WTC11 (cell line): ENCODE measurements around the gene ESRP2. TPM values are rescaled to one million over a fixed set of nuclear protein-coding genes. Genes with fewer than 3 reads are reported as not detected.

ENCODE experiments used
- ATAC-seq: fragments of 200-7000 bp; cut with Tn5 transposase; 2 replicates; pipeline ENCODE4 v1.10.0; 2021; ENCODE audit warnings: mild to moderate bottlenecking, moderate library complexity
- CTCF ChIA-PET: fragments of 300-600 bp; sonication (Branson Sonifier 250); formaldehyde crosslinking; loops from one replicate; lab custom pipeline; 2021; ENCODE audit warnings: antibody characterized with exemption; lab: Charles Lee
- POLR2A ChIA-PET: fragments of 350-600 bp; sonication (Branson Sonifier 250); formaldehyde crosslinking; loops from one replicate; lab custom pipeline; 2021; ENCODE audit warnings: antibody characterized with exemption; lab: Charles Lee
- DNase-seq: peaks from one replicate; pipeline ENCODE4 v3.0.0; 2021; ENCODE audit warnings: low spot score
- H3K27ac Mint-ChIP-seq: 2 replicates; pipeline ENCODE4 v1.8.0; 2021; ENCODE audit warnings: mixed read lengths
- H3K27me3 Mint-ChIP-seq: 2 replicates; pipeline ENCODE4 v1.8.0; 2021; ENCODE audit warnings: low read depth, mild to moderate bottlenecking, moderate library complexity, mixed read lengths
- H3K36me3 Mint-ChIP-seq: 2 replicates; pipeline ENCODE4 v1.8.0; 2021; ENCODE audit warnings: mixed read lengths
- H3K4me1 Mint-ChIP-seq: 2 replicates; pipeline ENCODE4 v1.8.0; 2022; ENCODE audit warnings: mixed read lengths
- H3K4me3 Mint-ChIP-seq: 2 replicates; pipeline ENCODE4 v1.8.0; 2021; ENCODE audit warnings: mild to moderate bottlenecking, moderate library complexity, mixed read lengths
- H3K9me3 Mint-ChIP-seq: 2 replicates; pipeline ENCODE4 v1.8.0; 2021; ENCODE audit warnings: mixed read lengths
- ETV6 ChIP-seq: sonication (generic); formaldehyde crosslinking; IDR thresholded peaks from 2 replicates; pipeline ENCODE4 v1.8.1; 2022; ENCODE audit warnings: mild to moderate bottlenecking, missing genetic modification reagents
- FOXP1 ChIP-seq: sonication (generic); formaldehyde crosslinking; IDR thresholded peaks from 2 replicates; pipeline ENCODE4 v1.8.0; 2022; ENCODE audit warnings: missing genetic modification reagents, mild to moderate bottlenecking, moderate library complexity, borderline replicate concordance
- FOXP4 ChIP-seq: sonication (generic); formaldehyde crosslinking; IDR thresholded peaks from 2 replicates; pipeline ENCODE4 v1.8.0; 2022; ENCODE audit warnings: mild to moderate bottlenecking, missing genetic modification reagents
- HMGA2 ChIP-seq: fragments of 250-450 bp; sonication (Bioruptor Pico); IDR thresholded peaks from 2 replicates; pipeline ENCODE4 v1.4.0; 2021; ENCODE audit warnings: mild to moderate bottlenecking, moderate library complexity
- JAZF1 ChIP-seq: fragments of 250-450 bp; sonication (Bioruptor Pico); IDR thresholded peaks from 2 replicates; pipeline ENCODE4 v1.9.0; 2021; ENCODE audit warnings: moderate library complexity, mild to moderate bottlenecking, inconsistent platforms
- MAX ChIP-seq: sonication (generic); formaldehyde crosslinking; IDR thresholded peaks from 2 replicates; pipeline ENCODE4 v1.8.0; 2022; ENCODE audit warnings: mild to moderate bottlenecking, missing genetic modification reagents
- SOX15 ChIP-seq: fragments of 250-450 bp; sonication (Bioruptor Pico); IDR thresholded peaks from 2 replicates; pipeline ENCODE4 v1.9.0; 2021; ENCODE audit warnings: mild to moderate bottlenecking
- ZNF121 ChIP-seq: sonication (generic); formaldehyde crosslinking; IDR thresholded peaks from 2 replicates; pipeline ENCODE4 v1.8.0; 2023; ENCODE audit warnings: missing genetic modification reagents
- ZNF138 ChIP-seq: sonication (generic); formaldehyde crosslinking; conservative IDR thresholded peaks from 2 replicates; pipeline ENCODE4 v1.8.1; 2022; ENCODE audit warnings: mild to moderate bottlenecking, moderate library complexity, missing genetic modification reagents
- ZNF232 ChIP-seq: sonication (generic); formaldehyde crosslinking; IDR thresholded peaks from 2 replicates; pipeline ENCODE4 v1.8.0; 2022; ENCODE audit warnings: mild to moderate bottlenecking, missing genetic modification reagents
- ZNF532 ChIP-seq: fragments of 250-450 bp; sonication (Bioruptor Pico); IDR thresholded peaks from 2 replicates; pipeline ENCODE4 v1.9.0; 2021; ENCODE audit warnings: mild to moderate bottlenecking, borderline replicate concordance
- total RNA-seq: library from RNA; stranded (reverse); gene quantifications from 3 replicates; pipeline ENCODE4 v1.2.3, GENCODE V29; 2021
- TF ChIP-seq, protein P1 (sequence below): sonication (generic); formaldehyde crosslinking; IDR thresholded peaks from 2 replicates; pipeline ENCODE4 v1.8.1; 2022; ENCODE audit warnings: missing genetic modification reagents, borderline replicate concordance
- TF ChIP-seq, protein P2 (sequence below): sonication (generic); formaldehyde crosslinking; IDR thresholded peaks from 2 replicates; pipeline ENCODE4 v1.8.1; 2023; ENCODE audit warnings: mild to moderate bottlenecking, missing genetic modification reagents, moderate library complexity
- TF ChIP-seq, protein P3 (sequence below): sonication (generic); formaldehyde crosslinking; IDR thresholded peaks from 2 replicates; pipeline ENCODE4 v1.8.1; 2023; ENCODE audit warnings: mild to moderate bottlenecking, missing genetic modification reagents, borderline replicate concordance

Gene ESRP2
- total RNA-seq, 1 experiment from 2014 or later, result 55.0 TPM

DNA sequence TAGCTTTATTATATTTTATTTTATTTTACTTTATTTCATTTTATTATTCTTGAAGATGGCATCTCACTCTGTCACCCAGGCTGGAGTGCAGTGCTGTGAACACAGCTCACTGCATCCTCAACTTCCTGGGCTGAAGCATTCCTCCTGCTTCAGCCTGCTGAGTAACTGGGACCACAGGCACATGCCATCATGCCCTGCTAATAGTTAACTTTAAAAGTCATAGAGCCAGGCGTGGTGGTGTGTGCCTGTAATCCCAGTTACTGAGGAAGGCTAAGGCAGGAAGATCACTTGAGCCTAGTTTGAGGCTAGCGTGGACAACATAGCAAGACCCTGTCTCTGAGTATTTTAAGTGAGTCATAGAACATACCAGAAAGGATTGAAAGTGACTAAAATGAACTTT lies 38.7 kb downstream of the ESRP2 start:
- Mint-ChIP-seq H3K4me1 (no peaks in the 10 kb centered on the region), H3K36me3 (peaks cover 10% of the 10 kb centered on the region), H3K4me3 (no peak overlapping the region), H3K9me3 (no peaks in the 10 kb centered on the region), H3K27ac (no peak overlapping the region), H3K27me3 (no peaks in the 10 kb centered on the region)
- no peak for DNase-seq
- CTCF ChIA-PET, result interaction anchor here (0.8 to 1.8 kb wide), 2 partner anchors 103 to 104 kb away, joined by 3 to 9 read pairs; no protein-coding TSS in a partner anchor
- POLR2A ChIA-PET, result no interaction called here
- TF ChIP-seq ZNF121, result peak; percentile 13; the same call in 1 of the 2 replicates
- TF ChIP-seq, protein P1, sequence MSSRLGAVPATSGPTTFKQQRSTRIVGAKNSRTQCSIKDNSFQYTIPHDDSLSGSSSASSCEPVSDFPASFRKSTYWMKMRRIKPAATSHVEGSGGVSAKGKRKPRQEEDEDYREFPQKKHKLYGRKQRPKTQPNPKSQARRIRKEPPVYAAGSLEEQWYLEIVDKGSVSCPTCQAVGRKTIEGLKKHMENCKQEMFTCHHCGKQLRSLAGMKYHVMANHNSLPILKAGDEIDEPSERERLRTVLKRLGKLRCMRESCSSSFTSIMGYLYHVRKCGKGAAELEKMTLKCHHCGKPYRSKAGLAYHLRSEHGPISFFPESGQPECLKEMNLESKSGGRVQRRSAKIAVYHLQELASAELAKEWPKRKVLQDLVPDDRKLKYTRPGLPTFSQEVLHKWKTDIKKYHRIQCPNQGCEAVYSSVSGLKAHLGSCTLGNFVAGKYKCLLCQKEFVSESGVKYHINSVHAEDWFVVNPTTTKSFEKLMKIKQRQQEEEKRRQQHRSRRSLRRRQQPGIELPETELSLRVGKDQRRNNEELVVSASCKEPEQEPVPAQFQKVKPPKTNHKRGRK, result no peak
- no peak for ATAC-seq

- Mint-ChIP-seq H3K27me3 (no peaks in the 10 kb centered on the region), H3K4me3 (no peak overlapping the region), H3K9me3 (no peaks in the 10 kb centered on the region), H3K27ac (no peak overlapping the region), H3K36me3 (peaks cover 18% of the 10 kb centered on the region), H3K4me1 (no peaks in the 10 kb centered on the region)
- CTCF ChIA-PET, result interaction anchor here (2.1 kb wide), 1 partner anchor 101 kb away, joined by 5 read pairs; no protein-coding TSS in a partner anchor
- POLR2A ChIA-PET, result no interaction called here
- no peak for DNase-seq
- TF ChIP-seq ZNF232 (CRISPR knock-in tag) (no peak), ZNF532 (CRISPR knock-in tag) (no peak), FOXP4 (no peak), JAZF1 (CRISPR knock-in tag) (no peak), ZNF138 (no peak), FOXP1 (CRISPR knock-in tag) (no peak), SOX15 (CRISPR knock-in tag) (no peak)
- TF ChIP-seq, protein P1, result no peak
- ATAC-seq, result no peak
Observed at GRCh38 chr16:68194251-68194650, 41.7 kb downstream of the ESRP2 start.

GRCh38 chr16:68190736-68191510 lies 45.0 kb downstream of the ESRP2 start:
- no peak for DNase-seq
- Mint-ChIP-seq H3K4me1 (no peaks in the 10 kb centered on the region), H3K9me3 (0 out of 2 replicates have a peak, but pooled peaks cover 3% of the 10 kb centered on the region), H3K4me3 (no peak overlapping the region), H3K36me3 (peaks cover 28% of the 10 kb centered on the region), H3K27me3 (no peaks in the 10 kb centered on the region), H3K27ac (no peak overlapping the region)
- CTCF ChIA-PET, result no interaction called here
- POLR2A ChIA-PET, result no interaction called here
- TF ChIP-seq, protein P2, sequence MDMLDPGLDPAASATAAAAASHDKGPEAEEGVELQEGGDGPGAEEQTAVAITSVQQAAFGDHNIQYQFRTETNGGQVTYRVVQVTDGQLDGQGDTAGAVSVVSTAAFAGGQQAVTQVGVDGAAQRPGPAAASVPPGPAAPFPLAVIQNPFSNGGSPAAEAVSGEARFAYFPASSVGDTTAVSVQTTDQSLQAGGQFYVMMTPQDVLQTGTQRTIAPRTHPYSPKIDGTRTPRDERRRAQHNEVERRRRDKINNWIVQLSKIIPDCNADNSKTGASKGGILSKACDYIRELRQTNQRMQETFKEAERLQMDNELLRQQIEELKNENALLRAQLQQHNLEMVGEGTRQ (CRISPR knock-in tag), result no peak
- TF ChIP-seq HMGA2 (CRISPR knock-in tag) (no peak), ZNF232 (CRISPR knock-in tag) (no peak), MAX (CRISPR knock-in tag) (no peak), ZNF121 (no peak), ETV6 (CRISPR knock-in tag) (no peak)
- TF ChIP-seq, protein P3, sequence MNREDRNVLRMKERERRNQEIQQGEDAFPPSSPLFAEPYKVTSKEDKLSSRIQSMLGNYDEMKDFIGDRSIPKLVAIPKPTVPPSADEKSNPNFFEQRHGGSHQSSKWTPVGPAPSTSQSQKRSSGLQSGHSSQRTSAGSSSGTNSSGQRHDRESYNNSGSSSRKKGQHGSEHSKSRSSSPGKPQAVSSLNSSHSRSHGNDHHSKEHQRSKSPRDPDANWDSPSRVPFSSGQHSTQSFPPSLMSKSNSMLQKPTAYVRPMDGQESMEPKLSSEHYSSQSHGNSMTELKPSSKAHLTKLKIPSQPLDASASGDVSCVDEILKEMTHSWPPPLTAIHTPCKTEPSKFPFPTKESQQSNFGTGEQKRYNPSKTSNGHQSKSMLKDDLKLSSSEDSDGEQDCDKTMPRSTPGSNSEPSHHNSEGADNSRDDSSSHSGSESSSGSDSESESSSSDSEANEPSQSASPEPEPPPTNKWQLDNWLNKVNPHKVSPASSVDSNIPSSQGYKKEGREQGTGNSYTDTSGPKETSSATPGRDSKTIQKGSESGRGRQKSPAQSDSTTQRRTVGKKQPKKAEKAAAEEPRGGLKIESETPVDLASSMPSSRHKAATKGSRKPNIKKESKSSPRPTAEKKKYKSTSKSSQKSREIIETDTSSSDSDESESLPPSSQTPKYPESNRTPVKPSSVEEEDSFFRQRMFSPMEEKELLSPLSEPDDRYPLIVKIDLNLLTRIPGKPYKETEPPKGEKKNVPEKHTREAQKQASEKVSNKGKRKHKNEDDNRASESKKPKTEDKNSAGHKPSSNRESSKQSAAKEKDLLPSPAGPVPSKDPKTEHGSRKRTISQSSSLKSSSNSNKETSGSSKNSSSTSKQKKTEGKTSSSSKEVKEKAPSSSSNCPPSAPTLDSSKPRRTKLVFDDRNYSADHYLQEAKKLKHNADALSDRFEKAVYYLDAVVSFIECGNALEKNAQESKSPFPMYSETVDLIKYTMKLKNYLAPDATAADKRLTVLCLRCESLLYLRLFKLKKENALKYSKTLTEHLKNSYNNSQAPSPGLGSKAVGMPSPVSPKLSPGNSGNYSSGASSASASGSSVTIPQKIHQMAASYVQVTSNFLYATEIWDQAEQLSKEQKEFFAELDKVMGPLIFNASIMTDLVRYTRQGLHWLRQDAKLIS (CRISPR knock-in tag), result no peak
- no peak for ATAC-seq
